HG03571 (cell line): ENCODE measurements around the gene RAB26.
A peak's percentile ranks its signal among the peaks of the same experiment; 100 is the strongest.

ENCODE experiments used
- ATAC-seq: cut with Tn5 transposase; IDR thresholded peaks from one replicate; pipeline ENCODE4 v1.9.1; 2021; ENCODE audit not compliant: unreplicated experiment

The RAB26 gene

DNA sequence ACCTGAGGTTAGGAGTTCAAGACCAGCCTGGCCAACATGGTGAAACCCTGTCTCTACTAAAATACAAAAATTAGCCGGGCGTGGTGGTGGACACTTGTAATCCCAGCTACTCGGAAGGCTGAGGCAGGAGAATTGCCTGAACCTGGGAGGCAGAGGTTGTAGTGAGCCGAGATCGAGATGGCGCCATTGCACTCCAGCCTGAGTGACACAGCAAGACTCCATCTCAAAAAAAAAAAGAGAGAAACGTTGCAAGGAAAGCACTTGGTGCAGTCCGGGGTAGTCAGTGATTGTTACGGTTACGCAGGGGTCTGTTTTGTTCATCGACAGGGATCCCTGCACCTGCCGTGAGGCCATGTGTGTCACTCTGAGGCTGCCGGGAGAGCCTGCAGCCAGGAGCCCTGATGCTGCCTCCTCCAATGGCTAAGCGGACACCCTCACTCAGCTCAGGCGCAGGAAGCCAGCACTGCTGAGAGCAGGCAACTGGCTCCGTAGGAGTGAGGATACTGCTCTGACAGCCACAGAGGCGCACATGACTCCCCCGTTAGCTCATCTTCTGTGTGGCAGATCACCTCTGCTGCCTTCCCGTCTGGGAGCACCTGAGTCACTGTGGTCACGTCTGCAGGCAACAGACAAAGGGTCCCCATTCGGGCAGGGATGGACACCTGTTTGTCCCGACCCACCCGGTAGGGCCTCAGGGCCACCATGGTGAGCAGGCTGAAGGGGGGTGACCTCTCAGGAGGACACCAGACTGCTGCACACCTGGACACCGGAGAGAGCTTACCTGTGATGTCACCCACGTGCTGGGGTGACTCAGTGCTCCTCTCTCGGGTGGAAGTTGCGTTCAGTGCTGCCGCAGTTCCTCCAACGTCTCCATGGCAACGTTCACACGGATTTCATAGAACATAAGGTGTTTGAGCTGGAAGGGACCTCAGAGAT, 5.2 kb upstream of the RAB26 start:
- ATAC-seq: no peak

DNA sequence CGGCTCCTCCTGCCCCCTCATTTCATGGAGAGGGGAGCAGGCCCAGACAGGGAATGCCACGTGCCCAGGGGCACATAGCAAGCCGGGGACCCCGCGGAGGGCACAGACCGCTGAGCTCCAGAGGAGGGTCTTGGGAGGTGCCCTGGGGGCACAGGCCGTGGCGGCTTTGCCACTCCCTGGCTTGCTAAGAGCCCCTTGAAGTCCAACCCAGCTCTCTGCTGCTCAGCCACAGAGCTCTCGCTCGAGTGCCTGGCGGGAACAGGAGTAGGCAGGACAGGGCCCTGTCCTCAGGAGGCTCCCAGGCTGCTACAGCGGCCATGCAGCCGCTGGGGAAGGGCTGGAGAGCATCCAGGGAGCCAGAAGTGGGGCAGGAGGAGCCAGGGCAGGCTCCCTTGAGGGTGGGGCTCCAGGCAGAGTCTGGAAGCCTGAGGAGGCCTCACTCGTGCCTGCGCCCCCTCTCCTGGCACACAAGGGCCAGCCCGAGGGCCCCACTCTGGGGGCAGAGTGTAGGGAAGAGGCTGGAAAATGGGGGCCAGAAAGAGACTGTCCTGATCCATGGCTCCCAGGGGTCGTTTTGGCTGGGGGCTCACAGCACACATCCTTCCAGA, 4.4 kb upstream of the RAB26 start:
- no peak for ATAC-seq

DNA sequence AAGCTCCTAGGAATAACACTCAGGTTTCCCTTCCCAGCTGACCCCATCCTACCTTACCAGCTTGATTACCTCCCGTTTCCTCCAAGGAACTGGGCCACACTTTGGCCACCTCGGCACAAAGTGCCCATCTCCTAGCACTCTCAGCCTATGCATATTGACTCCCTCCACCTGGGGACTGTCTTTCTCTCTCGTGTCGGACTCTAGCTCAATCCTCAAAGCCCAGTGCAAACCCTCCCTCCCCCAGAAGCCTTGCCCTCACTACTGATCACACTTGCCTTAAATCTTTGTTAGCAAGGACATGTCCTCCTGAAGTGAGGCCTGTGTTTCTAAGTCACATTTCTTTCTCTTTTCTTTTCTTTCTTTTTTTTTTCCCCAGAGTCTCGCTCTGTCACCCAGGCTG, 2.6 kb upstream of the RAB26 start:
- no peak for ATAC-seq

DNA sequence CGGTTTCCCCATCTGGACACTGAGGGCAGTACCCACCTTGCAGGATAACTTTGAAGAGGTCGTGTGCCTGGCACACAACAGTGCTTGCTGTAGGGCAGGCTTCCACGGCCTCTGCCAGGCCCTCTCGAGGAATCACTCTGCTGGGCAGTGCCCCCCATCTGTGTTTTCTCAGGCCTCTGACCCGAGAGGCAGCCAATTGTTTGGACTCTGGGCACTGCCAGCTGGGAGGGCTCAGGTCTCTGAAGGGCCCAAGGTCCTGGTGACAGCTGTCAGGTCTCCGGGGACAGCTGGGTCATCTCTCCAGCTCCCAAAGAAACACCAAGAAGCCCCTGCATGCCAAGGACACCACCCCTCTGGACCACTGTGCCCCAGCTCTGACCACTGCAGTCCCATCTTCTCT, 1.0 kb upstream of the RAB26 start:
- ATAC-seq: no peak

DNA sequence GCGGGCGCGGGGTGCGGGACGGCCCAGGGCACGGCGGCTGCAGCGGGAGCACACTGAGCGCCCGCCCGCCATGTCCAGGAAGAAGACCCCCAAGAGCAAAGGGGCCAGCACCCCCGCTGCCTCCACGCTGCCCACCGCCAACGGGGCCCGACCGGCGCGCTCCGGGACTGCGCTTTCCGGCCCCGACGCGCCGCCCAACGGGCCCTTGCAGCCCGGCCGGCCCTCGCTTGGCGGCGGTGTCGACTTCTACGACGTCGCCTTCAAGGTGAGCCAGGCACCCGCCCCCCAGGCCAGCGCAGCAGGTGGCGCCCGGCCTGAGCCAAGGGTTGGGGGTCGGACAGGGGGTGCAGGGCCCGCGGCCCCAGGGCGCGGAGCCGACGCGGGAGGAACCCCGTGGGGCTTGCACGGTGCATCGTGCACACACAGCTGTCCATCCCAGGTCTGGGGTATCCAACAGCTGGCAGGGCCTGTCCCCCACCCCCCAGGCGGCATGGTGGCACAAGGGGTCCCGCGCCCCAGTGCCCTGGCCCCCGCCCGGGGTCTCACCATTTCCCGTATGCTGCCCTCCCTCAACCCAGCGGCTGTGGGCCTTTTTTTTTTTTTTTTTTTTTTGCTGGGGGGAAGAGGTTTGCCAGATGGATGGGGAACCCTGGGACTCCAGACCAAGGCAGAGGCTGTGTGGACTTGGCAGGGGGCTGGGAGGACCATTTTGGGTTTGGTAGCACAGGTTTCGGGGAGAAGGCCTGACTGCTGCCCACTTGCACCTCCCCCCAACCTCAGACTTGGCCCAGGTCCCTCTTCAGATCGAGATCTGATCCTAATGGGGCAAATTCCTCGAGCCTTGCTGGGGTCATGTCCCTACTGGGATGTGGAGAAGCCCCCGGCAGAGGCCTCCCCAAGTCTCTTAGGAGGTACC, 547 bp downstream of the RAB26 start:
- no peak for ATAC-seq

DNA sequence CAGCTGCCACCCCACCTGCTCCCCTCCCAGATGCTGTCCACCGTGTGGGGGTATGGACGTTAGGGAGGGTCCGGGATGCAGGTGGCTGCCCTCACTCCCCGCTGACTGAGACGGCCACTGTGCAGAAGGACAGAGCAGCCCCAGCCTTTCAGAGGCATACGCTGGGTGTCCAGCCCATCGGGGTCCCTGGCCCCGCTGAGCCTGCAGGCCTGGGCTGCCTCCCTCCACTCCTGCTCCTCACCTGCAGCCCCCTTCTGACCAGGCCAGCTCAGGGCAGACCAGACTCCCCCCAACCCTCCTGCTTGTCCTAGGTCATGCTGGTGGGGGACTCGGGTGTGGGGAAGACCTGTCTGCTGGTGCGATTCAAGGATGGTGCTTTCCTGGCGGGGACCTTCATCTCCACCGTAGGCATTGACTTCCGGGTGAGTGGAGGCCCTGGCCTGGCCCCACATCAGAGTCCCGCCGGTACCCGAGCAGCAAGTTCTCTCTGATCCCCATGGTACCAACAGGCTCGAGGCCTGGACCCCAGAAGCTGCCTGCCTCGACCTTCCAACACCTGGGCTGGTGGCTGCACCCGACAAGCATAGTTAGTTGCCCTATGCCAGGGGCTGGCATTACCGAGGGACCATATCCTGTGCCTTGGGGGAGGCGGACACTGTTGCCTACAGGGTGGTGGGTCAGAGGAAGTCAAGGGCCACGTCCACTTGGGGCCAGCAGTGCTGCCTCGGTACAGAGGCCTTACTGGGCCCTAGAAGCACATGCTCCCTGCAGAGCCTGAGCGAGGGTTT, 1.4 kb downstream of the RAB26 start:
- no peak for ATAC-seq

DNA sequence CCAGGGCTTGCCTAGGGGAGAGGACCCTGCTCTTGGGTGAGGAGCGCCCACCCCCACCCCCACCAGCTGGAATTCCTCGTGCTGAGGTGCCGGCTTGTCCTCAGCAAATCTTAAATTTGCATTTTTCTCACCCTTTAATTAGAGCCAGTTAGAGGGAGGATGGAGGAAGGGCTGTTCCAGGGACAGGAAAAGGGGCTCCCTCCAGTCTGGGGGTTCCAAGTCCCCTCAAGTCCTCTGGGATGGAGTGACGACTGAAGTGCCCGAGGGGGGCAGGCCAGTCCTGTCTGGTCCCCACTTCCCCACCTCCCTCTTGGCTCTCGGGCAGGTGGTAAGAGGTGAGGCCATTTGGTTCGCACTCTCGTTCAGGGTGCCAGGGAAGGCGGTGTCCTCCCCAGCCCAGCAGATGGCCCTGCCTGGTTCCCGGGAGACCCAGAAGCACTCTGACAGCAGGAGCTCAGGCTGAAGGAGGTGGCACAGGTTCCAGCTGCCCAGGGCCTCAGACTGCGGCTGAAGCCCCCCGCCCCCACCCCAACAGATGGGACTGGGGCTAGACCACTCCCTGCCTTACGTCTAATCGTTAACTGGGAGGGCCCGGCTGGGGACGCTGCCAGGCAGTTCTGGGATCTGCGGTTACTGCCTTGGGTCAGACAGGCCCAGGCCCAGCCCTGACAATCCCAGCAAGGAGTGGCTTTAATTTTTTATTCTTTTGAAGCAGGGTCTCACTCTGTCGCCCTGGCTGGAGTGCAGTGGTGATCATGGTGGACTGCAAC, 2.2 kb downstream of the RAB26 start:
- no peak for ATAC-seq

DNA sequence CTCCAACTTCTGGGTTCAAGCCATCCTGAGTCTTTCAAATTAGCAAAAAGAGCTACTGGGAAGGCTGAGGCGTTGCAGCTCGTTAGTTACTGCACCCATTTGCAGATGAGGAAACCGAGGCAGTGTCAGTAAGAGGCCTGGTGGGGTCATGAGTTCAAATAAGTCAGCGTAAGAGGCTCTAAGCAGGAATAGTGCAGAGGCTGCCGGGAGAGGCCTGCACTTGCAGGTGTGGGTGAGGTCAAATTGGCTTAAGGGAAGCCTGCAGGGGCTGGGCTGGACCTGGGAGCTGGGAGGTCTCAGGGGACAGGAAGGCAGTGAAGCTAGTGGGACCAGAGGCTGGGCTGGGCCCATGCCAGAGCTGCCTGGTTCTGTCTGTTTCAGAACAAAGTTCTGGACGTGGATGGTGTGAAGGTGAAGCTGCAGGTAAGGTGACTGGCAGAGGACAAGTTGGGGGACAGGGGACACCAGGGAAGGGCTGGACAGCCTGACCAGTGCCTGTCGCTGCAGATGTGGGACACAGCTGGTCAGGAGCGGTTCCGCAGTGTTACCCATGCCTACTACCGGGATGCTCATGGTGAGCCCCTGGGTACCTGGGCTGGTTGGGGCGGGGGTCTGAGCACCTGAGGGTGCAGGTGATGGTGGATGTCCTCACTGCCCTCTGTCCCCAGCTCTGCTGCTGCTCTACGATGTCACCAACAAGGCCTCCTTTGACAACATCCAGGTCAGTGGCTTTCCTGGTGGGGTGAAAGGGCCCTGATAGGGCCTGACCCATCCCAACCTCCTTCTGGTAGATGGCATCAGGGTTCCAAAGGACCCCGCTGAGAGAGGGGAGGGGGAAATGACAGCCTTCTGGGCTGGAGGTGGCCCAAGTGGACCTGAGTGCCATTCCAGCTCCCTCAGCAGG, 3.0 kb downstream of the RAB26 start:
- ATAC-seq: no peak

DNA sequence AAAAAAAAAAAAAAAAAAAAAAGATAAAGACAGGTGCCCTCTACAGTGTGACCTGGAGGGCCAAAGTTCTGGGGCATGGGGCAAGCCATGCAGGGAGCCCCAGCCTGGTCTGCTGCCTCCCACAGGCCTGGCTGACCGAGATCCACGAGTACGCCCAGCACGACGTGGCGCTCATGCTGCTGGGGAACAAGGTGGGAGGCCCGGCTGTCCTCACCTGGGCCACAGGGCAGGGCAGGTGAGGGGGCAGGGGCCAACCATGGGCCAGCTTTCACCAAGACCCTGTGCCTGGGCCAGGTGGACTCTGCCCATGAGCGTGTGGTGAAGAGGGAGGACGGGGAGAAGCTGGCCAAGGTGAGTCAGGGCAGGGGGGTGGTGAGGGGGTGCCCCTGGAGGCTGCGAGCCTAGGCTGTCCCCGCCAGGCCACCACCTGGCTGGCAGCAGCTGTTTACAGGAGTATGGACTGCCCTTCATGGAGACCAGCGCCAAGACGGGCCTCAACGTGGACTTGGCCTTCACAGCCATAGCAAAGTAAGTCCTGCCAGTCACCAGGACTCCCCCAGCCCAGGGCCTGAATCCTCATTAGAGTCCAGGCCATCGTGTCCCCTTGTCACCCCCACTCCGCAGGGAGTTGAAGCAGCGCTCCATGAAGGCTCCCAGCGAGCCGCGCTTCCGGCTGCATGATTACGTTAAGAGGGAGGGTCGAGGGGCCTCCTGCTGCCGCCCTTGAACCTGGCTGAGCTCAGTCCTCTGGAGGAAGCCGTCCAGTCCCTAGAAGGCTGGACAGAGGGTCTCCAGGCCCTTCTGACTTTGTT, 4.5 kb downstream of the RAB26 start:
- ATAC-seq: no peak

DNA sequence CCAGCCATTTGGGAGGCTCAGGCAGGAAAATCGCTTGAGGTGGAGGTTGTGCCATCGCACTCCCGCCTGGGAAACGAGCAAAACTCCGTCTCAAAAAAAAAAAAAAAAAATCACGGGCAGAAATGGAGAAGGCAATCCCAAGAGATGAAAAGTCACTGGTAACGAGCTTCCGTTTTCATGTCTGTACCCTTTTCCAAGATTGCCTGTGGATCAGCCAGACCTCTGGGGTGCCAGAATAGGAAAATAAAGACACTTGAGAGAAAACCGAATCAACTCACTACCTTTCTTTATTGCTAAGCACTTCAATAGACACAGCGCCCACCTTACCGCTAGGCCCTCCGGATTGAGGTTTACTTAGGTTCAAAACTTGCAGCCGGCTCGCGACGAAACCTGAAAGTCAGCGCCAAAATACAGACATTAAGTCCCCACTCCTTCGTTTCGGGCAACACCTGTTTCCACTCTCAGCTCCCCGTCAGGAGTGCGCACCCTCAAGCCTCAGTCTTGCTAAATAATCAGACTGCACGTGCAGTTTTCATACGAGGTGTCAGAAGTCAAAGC, 6.2 kb downstream of the RAB26 start:
- no peak for ATAC-seq

DNA sequence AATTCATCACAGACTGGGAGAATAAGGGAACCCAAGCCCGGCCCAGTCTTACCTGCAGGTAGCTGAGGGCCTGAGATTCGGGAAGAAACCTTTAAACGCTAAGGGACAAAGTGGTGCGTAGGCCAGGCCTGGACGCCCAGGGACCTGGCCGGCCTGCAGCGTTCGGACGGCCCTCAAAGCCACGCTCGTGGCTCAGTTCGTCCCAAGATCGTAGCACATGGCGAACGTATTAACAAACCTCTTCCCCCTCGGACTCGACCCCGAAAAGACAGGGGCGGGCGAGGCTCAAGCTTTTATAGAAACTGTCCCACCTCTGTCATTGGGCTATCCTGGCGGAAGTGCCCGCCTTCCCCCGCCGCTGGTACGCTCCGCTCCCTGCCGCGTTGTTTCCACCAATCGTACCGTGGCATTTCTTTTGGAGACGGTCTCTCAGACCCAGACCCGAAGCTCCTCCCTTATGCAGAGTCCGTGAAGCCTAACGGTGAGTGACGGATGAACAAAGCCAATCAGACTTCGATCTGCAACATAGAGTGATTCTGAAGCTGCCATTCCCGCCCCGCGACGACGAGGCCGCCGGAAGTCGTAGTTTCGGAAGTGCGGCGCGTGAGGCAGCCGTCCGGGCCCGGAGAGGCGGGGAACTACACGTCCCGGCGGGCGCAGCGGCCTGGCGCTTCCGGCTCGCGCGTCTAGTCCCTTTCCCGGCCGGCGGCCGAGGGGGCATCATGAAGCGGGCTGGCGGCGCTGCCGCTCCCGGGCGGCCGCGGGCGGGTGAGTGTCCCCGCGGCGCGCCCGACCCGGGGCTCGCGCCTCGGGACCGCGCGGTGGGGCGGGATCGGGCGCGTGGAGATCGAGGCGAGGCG, 6.9 kb downstream of the RAB26 start, which contains the start of gene TRAF7:
TSS of gene TRAF7 (plus strand) at position 692 of the 860 bp plus-strand sequence. CDS start 8,139 bp downstream, outside the sequence.
- peak; percentile 80 for ATAC-seq

DNA sequence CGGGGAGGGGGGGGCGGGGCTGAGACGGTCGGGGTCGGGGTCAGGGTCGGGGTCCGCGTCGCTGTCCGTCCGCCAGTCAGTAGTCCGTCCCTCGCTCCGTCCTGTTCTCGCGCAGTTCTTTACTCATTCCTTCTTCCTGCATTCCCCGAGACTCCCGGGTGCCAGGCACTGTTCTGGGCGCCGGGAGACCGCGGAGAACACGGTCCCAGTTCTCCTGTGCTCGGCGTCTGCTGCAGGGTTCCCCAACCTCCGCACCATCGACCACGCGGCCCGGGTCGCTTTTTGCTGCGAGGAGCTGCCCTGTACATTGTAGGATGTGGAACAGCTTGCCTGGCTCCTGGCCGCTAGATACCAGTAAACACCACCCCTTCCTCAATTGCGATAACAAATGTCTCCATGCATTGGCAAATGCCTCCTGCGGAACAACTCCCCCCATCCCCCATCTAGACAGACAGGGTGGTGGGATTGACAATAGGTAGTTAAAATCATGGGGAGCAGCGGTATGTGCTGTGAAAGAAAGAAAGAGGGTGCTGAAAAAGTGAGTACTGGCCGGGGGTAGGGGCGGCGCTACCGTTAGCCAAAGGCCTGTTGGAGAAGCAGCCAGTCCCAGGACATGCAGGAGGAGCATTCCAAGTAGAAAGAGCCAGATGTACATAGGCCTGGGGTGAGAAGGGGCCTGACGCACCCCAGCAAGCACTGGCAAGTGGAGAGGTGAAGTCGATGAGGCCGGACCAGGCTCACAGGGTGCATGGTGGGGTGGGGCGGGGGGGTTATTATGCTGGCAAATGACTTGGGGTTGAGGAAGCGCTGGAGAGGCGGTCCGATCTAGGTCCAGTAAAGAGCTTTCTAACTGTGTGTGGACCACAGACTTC, 7.8 kb downstream of the RAB26 start:
- no peak for ATAC-seq

DNA sequence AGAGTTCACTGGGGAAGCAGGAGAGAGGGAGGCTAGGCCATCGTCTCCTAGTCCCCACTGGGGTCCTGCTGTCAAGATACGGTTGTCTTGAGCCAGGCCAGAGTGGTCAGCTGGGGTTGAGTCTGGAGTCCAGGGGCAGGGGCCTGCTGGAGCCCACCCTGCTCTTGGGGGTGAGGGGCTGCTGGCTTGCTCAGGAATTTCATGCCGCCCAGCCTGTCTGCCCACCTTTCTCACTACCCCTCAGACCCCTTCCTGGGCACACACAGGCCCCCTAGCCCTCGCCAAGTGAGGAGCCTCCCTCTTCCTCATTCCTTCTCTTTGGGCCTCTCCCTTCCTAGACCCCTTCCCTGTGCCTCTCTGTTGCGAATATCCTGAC, 8.4 kb downstream of the RAB26 start:
- no peak for ATAC-seq

DNA sequence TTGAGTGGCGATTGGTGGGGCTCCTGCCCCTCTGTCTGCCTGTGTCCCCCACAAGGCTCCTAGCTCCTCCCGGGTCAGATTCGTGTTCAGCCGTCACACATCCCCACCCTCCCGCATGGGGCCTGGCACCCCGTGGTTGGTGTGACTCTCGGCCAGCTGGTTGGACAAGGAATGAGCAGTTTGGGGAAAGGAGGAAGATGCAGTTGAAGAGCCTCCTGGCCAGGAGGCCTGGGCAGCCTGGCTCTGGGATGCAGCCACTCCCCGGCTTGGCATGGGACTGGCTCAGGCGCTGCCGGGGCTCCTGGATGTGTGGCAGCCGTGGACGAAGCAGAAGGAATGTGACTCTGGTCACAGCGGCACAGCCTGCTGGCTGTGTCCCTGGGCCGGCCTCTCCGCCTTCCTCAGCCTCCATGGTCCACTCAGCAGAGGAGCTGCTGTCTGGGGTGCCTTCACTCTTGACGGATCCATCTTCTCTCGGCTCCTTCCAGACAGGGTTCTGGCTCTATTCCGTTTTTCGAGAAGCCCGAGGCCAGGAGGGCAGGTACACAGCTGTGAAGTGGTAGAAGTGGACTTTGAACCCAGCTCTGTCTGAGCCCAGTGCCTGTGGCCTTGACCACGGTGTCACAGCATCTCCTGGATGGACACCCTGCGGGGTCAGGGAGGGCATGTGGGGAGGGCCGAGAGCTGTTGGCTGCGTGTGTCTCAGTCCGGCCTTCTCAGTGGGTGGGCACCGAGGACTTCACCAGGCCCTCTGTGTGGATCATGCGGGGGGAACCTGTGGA, 9.2 kb downstream of the RAB26 start:
- ATAC-seq: no peak

DNA sequence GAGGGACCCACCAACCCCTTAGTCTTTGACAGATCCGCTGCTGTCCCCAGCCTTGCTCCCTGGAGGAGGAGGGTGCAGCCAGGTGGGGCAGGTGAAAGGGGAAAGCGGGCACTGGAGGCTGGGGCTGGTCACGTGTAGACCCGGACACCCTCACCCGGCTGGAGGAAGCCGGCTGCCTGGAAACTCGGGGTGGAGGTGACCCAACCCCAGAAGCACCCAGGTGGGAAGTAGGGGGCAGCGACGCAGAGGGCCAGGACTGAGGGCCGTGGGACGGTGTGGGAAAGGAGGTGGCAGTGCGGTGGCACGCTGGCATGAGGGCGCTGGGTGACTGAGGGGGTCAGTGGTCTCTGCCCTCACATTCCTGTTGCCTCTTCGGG, 9.8 kb downstream of the RAB26 start:
- no peak for ATAC-seq
